K562 (cell line): Measurements from ENCODE around the gene CD19. TPM values are rescaled to one million over a fixed set of nuclear protein-coding genes. Genes with fewer than 3 reads are reported as not detected.

ENCODE experiments used
- ATAC-seq: fragments of 200-7000 bp; cut with Tn5 transposase; 3 replicates; pipeline ENCODE4 v1.9.1; 2020; ENCODE audit warnings: moderate library complexity
- BruUV-seq: library from RNA; stranded (reverse); fragments of 400-500 nt; replicated peaks from 2 replicates; lab custom pipeline; 2021; lab: Mats Ljungman, UMichigan
- CTCF ChIA-PET: fragments of 300-600 bp; formaldehyde crosslinking; extraction: SDS; loops from one replicate; lab custom pipeline; 2021; ENCODE audit warnings: low intra/inter-chr PET ratio; lab: Yijun Ruan, JAX
- POLR2A ChIA-PET: fragments of 300-600, 350-650 bp; sonication (Branson Sonifier 250); formaldehyde crosslinking; extraction: SDS; loops from one replicate; lab custom pipeline; 2021; ENCODE audit warnings: antibody characterized with exemption, inconsistent platforms; lab: Yijun Ruan, JAX
- DNase-seq, 4 experiments: peaks; one replicate each; pipeline versions ENCODE4 v3.0.0 to v3.0.0-alpha.2; 2011 to 2018; ENCODE audit warnings: low spot score in 3 of 4, mixed read lengths in 3 of 4; ENCODE audit errors: extremely low read depth in 1 of 4
- FAIRE-seq: peaks from 2 replicates; lab custom pipeline; 2011; peaks lifted over from hg19 to GRCh38; lab: Jason Lieb, UNC
- H2AFZ ChIP-seq: 2 replicates; pipeline ENCODE4 v1.6.0; 2011; ENCODE audit warnings: low read depth, low read length, control low read depth, inconsistent platforms
- H3K27ac ChIP-seq: fragments of 200-600 bp; 3 replicates; pipeline ENCODE4 v1.8.0; 2011; ENCODE audit warnings: low read depth, mild to moderate bottlenecking, control low read depth, inconsistent platforms, low read length, moderate library complexity, mixed read lengths; ENCODE audit errors: extremely low read depth
- H3K27me3 ChIP-seq, 2 experiments: fragments of 300-600 bp in 1 of 2; 2 replicates in 1 of 2; 3 replicates in 1 of 2; pipeline versions ENCODE4 v1.6.0 to v1.8.0; 2011; ENCODE audit warnings: inconsistent platforms in 2 of 2, low read length in 2 of 2, mild to moderate bottlenecking in 1 of 2, mixed read lengths in 1 of 2, moderate library complexity in 1 of 2; ENCODE audit not compliant: control insufficient read depth in 2 of 2, insufficient read depth in 2 of 2
- H3K36me3 ChIP-seq: fragments of 300-600 bp; 3 replicates; pipeline ENCODE4 v1.8.0; 2011; ENCODE audit warnings: mild to moderate bottlenecking, low read length, inconsistent platforms; ENCODE audit not compliant: control insufficient read depth, insufficient read depth
- H3K4me1 ChIP-seq, 2 experiments: fragments of 200-600 bp in 1 of 2; replicated peaks in 1 of 2; 2 replicates in 1 of 2; 3 replicates in 1 of 2; pipeline versions ENCODE4 v1.5.1 to v1.8.0; 2011; ENCODE audit warnings: inconsistent platforms in 2 of 2, low read length in 2 of 2, mild to moderate bottlenecking in 1 of 2, mixed read lengths in 1 of 2, moderate library complexity in 1 of 2; ENCODE audit not compliant: control insufficient read depth in 2 of 2, insufficient read depth in 2 of 2
- H3K4me2 ChIP-seq: 2 replicates; pipeline ENCODE4 v1.6.1; 2011; ENCODE audit warnings: low read length, control low read depth, inconsistent platforms, mixed read lengths; ENCODE audit not compliant: insufficient read depth
- H3K4me3 ChIP-seq: fragments of 200-600 bp; sonication (generic), shearing (Covaris generic); 2 replicates; pipeline ENCODE4 v1.5.1; 2016; ENCODE audit warnings: control low read depth, inconsistent platforms
- H3K79me2 ChIP-seq: fragments of 200-600 bp; 3 replicates; pipeline ENCODE4 v1.8.0; 2011; ENCODE audit warnings: low read length, inconsistent platforms; ENCODE audit not compliant: control insufficient read depth, insufficient read depth
- H3K9ac ChIP-seq, 2 experiments: 2 replicates each; pipeline versions ENCODE4 v1.6.0 to v1.6.1; 2011; ENCODE audit warnings: low read depth in 2 of 2, low read length in 2 of 2, control low read depth in 1 of 2, inconsistent platforms in 1 of 2, mild to moderate bottlenecking in 1 of 2, mixed read lengths in 1 of 2; ENCODE audit not compliant: insufficient read depth in 1 of 2
- H3K9me1 ChIP-seq: one replicate; pipeline ENCODE4 v1.6.0; 2011; ENCODE audit warnings: inconsistent platforms, mild to moderate bottlenecking, low read length, moderate library complexity; ENCODE audit not compliant: control insufficient read depth, insufficient read depth
- H3K9me3 ChIP-seq: replicated peaks from 2 replicates; pipeline ENCODE4 v1.5.1; 2011; ENCODE audit warnings: low read depth, low read length, inconsistent platforms; ENCODE audit not compliant: control insufficient read depth, insufficient read depth
- H4K20me1 ChIP-seq: replicated peaks from 2 replicates; pipeline ENCODE4 v1.6.1; 2011; ENCODE audit warnings: low read length, inconsistent platforms, mixed read lengths; ENCODE audit not compliant: control insufficient read depth, insufficient read depth
- BRF2 ChIP-seq: IDR thresholded peaks from 3 replicates; pipeline ENCODE4 v1.6.1; 2011; ENCODE audit warnings: borderline replicate concordance, mild to moderate bottlenecking; ENCODE audit not compliant: insufficient read length, insufficient read depth
- CEBPB ChIP-seq: fragments of 450-650 bp; IDR thresholded peaks from 2 replicates; pipeline ENCODE4 v1.6.1; 2016; ENCODE audit warnings: missing genetic modification characterization, missing compliant biosample characterization
- E2F8 ChIP-seq: fragments of 450-650 bp; IDR thresholded peaks from 2 replicates; pipeline ENCODE4 v1.7.1; 2018; ENCODE audit warnings: mild to moderate bottlenecking, low read depth; ENCODE audit not compliant: partially characterized antibody
- GATAD2A ChIP-seq: fragments of 450-650 bp; IDR thresholded peaks from 2 replicates; pipeline ENCODE4 v1.6.1; 2017
- HNRNPH1 ChIP-seq: fragments of 200-400 bp; formaldehyde crosslinking; optimal IDR thresholded peaks from 2 replicates; pipeline ENCODE3; 2017; ENCODE audit warnings: low read depth, mild to moderate bottlenecking, low read length, moderate library complexity
- MAFK ChIP-seq: IDR thresholded peaks from 2 replicates; pipeline ENCODE4 v1.6.1; 2011; ENCODE audit warnings: low read length, improper control_type of control experiment
- MCM7 ChIP-seq, 2 experiments: fragments of 450-650 bp; IDR thresholded peaks; 2 replicates each; pipeline ENCODE4 v1.6.1; 2016 to 2018
- MXI1 ChIP-seq: IDR thresholded peaks from 2 replicates; pipeline ENCODE4 v1.6.1; 2011; ENCODE audit warnings: low read depth, mild to moderate bottlenecking, improper control_type of control experiment, low read length
- NR4A1 ChIP-seq, 2 experiments: fragments of 250-450 bp in 1 of 2; fragments of 450-650 bp in 1 of 2; sonication (Bioruptor Pico) in 1 of 2; IDR thresholded peaks; 2 replicates each; pipeline versions ENCODE4 v1.4.0 to v1.6.1; 2016 to 2020; ENCODE audit warnings: mild to moderate bottlenecking in 2 of 2, missing compliant biosample characterization in 1 of 2, missing genetic modification characterization in 1 of 2, moderate library complexity in 1 of 2
- PHTF2 ChIP-seq: fragments of 250-450 bp; sonication (Bioruptor Pico); IDR thresholded peaks from 2 replicates; pipeline ENCODE4 v1.5.0; 2021; ENCODE audit warnings: mild to moderate bottlenecking
- WGBS: fragments of 100-300 bp; shearing (Covaris generic); methylation state at CpG from one replicate; pipeline ENCODE4 v1.1.6; 2016; ENCODE audit warnings: low coverage, mixed read lengths; ENCODE audit not compliant: insufficient coverage; ENCODE audit errors: missing lambda C conversion rate; 5-methylcytosine and 5-hydroxymethylcytosine counted together
- in situ Hi-C: fragments of 300-500 bp; cut with MboI; formaldehyde crosslinking; loops from 4 replicates; pipeline ENCODE4 v1.15.0; 2018; ENCODE audit warnings: inconsistent platforms, mixed read lengths
- intact Hi-C: fragments of 100-400 bp; cut with micrococcal nuclease; formaldehyde crosslinking; loops from 2 replicates; pipeline ENCODE4 v1.14.2; 2022
- polyA plus RNA-seq, 8 experiments: library from polyadenylated mRNA; depleted of rRNA in 4 of 8; stranded (reverse) in 5 of 8; unstranded in 3 of 8; fragments of >200 nt; fragmentation: Nextera tagmentation in 2 of 8; fragmentation: Illumina TruSeq in 1 of 8; extraction: Ambion mirVana in 2 of 8; extraction: Trizol in 1 of 8; gene quantifications; 2 replicates each; pipeline versions ENCODE4 v1.2.1 to v1.2.3, GENCODE V29; 2011 to 2014; ENCODE audit warnings: inconsistent platforms in 1 of 8, missing spikeins in 1 of 8
- total RNA-seq, 7 experiments: library from RNA; depleted of rRNA in 6 of 7; stranded (reverse); fragments of >200 nt in 6 of 7; fragmentation: Illumina TruSeq in 2 of 7; extraction: Trizol in 2 of 7; gene quantifications; 2 replicates each; pipeline versions ENCODE4 v1.2.1 to v1.2.3, GENCODE V29; 2011 to 2021; ENCODE audit warnings: low replicate concordance in 1 of 7

The CD19 gene
- total and polyA plus RNA-seq, 9 of the 15 experiments (the other 6 are each of a cell fraction or from before 2014, with no cell fraction given): 0.27 to 3.7 (median 2.0) TPM; not detected in 1

GRCh38 chr16:28905229-28905754 is 26.5 kb upstream of the CD19 start (continued):
- TF ChIP-seq E2F8: no peak
- TF ChIP-seq CEBPB (tag): no peak
- TF ChIP-seq PHTF2 (CRISPR knock-in tag): no peak

GRCh38 chr16:28905800-28906372 is 25.9 kb upstream of the CD19 start:
- no peaks in the 10 kb centered on the region for H3K79me2 ChIP-seq
- no peak for TF ChIP-seq NR4A1 (CRISPR knock-in tag; IDR thresholded peaks at IDR 0.05)
- no peak for TF ChIP-seq NR4A1 (tag; IDR thresholded peaks at IDR 0.05)
- TF ChIP-seq BRF2: no peak
- TF ChIP-seq MAFK: no peak
- no peak for TF ChIP-seq HNRNPH1
- no peak for TF ChIP-seq MCM7 (IDR thresholded peaks at IDR 0.05)
- TF ChIP-seq GATAD2A: no peak
- no peak for TF ChIP-seq MXI1
- TF ChIP-seq, all 486 proteins: peak for 0
- no TSS peak for BruUV-seq
- no peak for FAIRE-seq
- 52% methylated on average over 16 of the region's 24 CpGs for WGBS
- ATAC-seq: no peak; the same call in 2 of the 3 replicates
- Histone ChIP-seq H3K9me3 (no peaks in the 10 kb centered on the region), H3K27ac (no peak overlapping the region), H2AFZ (no peak overlapping the region), H3K9me1 (peaks cover 4% of the 10 kb centered on the region), H3K4me3 (no peak overlapping the region), H4K20me1 (no peaks in the 10 kb centered on the region), H3K4me1 (peaks cover 0 to 30% of the 10 kb centered on the region in 2 experiments; a peak in 2 of 5 replicates), H3K27me3 (no peaks in the 10 kb centered on the region), H3K9ac (no peak overlapping the region; a peak in 1 of 4 replicates), H3K36me3 (no peaks in the 10 kb centered on the region), H3K4me2 (no peak overlapping the region)
- DNase-seq: peak in 1 of 4 experiments; percentile 7
- intact Hi-C loops: no loop called here
- CTCF ChIA-PET: no interaction called here
- POLR2A ChIA-PET: interaction anchor here (0.7 kb wide), 1 partner anchor 9 kb away, joined by 3 read pairs; no protein-coding TSS in a partner anchor
- in situ Hi-C loops: no loop called here
